Uterus (tissue), 4 donors: ENCODE measurements around the gene GSS. TPM values are rescaled to one million over a fixed set of nuclear protein-coding genes. Genes with fewer than 3 reads are reported as not detected.

Source experiments
- DNase-seq, 2 donors: peaks; one replicate each; pipeline ENCODE4 v3.0.0-alpha.2; 2019 to 2020
- H3K27ac ChIP-seq, 2 donors: fragments of 200-600 bp; sonication (generic); 1 replicate in 1 of 2; 2 replicates in 1 of 2; pipeline ENCODE4 v1.5.1; 2016 to 2018
- H3K27me3 ChIP-seq, 2 donors: fragments of 200-600 bp; sonication (generic); one replicate each; pipeline ENCODE4 v1.5.1; 2018 to 2019; ENCODE audit warnings: control low read depth in 1 of 2
- H3K36me3 ChIP-seq, 2 donors: fragments of 200-600 bp; sonication (generic); one replicate each; pipeline ENCODE4 v1.5.1; 2019; ENCODE audit warnings: control low read depth in 1 of 2
- H3K4me1 ChIP-seq, 2 donors: fragments of 200-600 bp; sonication (generic); one replicate each; pipeline ENCODE4 v1.5.1; 2018 to 2019; ENCODE audit warnings: control low read depth in 1 of 2
- H3K4me3 ChIP-seq, 2 donors: fragments of 200-600 bp; sonication (generic); 1 replicate in 1 of 2; 2 replicates in 1 of 2; pipeline ENCODE4 v1.5.1; 2018 to 2019; ENCODE audit warnings: mild to moderate bottlenecking in 1 of 2
- H3K9me3 ChIP-seq, 2 donors: fragments of 200-600 bp; sonication (generic); one replicate each; pipeline ENCODE4 v1.5.1; 2019; ENCODE audit warnings: control low read depth in 1 of 2
- POLR2A ChIP-seq, 2 donors: fragments of 450-650 bp; IDR thresholded peaks; one replicate each; pipeline ENCODE4 v1.6.1; 2016; ENCODE audit warnings: antibody characterized with exemption in 2 of 2, mild to moderate bottlenecking in 1 of 2, moderate library complexity in 1 of 2
- intact Hi-C: fragments of 100-400 bp; cut with DNase I; formaldehyde crosslinking; loops from one replicate; pipeline ENCODE4 v1.15.1; 2023; ENCODE audit warnings: low total_unique reads
- total RNA-seq, 4 donors: library from RNA; depleted of rRNA in 3 of 4; stranded (reverse); fragments of >200 nt in 3 of 4; gene quantifications; one replicate each; pipeline versions ENCODE4 v1.1.0 to v1.2.4, GENCODE V29; 2014 to 2023
- TF ChIP-seq, protein P1 (sequence below), 4 experiments: fragments of 200-600 bp in 2 of 4; fragments of 450-650 bp in 2 of 4; sonication (generic) in 2 of 4; IDR thresholded peaks; one replicate each; pipeline ENCODE4 v1.5.1; 2016 to 2019; ENCODE audit warnings: antibody characterized with exemption in 4 of 4, mild to moderate bottlenecking in 2 of 4, moderate library complexity in 1 of 4
- donor health status: DM: yes; HTN: yes; CAD: no.

The GSS gene
- total RNA-seq, 4 donors from 2014 or later, result 3.8 to 47.2 (median 16.5) TPM

DNA sequence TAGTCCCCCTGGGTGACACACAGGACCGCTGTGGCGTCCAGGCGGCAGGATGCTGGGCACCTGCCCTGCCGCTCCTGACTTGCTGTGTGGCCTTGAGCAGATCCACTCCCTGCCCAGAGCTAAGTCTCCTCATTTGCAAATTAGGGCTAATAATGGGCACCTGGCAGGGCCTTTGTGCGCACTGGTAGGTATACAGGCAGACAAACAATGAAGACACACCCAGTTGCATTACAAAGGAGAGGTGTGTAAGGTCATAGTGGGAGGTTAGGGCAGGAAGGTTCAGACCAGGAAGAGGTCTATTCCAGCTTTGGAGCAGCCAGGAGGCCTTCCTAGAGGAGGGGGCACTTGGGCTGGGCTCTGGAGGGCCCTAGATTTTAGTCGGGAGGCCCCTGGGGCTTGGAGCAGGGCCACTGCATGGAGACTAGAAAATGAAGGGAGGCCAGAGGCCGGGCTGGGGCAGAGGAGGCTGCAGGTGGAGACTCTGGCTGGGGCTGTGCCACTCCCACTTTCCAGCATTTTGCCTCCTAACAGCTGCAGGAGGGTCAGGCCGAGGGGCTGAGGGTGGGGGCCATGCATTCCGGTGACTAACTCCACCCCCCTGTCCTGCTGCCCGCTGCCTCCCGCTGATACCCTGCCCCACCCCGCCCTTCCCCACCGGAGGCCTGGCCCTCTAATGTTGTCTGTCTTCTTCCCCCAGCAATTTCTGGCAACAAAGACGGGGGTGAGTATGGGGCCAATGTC is 28.6 kb upstream of the GSS start:
- Histone ChIP-seq H3K4me1 (no peaks in the 10 kb centered on the region), H3K9me3 (no peaks in the 10 kb centered on the region), H3K27me3 (peaks cover 0 to 6% of the 10 kb centered on the region in 2 donors), H3K4me3 (no peak overlapping the region), H3K27ac (no peak overlapping the region), H3K36me3 (no peaks in the 10 kb centered on the region)
- TF ChIP-seq POLR2A (IDR thresholded peaks at IDR 0.05), result no peak
- TF ChIP-seq, protein P1, sequence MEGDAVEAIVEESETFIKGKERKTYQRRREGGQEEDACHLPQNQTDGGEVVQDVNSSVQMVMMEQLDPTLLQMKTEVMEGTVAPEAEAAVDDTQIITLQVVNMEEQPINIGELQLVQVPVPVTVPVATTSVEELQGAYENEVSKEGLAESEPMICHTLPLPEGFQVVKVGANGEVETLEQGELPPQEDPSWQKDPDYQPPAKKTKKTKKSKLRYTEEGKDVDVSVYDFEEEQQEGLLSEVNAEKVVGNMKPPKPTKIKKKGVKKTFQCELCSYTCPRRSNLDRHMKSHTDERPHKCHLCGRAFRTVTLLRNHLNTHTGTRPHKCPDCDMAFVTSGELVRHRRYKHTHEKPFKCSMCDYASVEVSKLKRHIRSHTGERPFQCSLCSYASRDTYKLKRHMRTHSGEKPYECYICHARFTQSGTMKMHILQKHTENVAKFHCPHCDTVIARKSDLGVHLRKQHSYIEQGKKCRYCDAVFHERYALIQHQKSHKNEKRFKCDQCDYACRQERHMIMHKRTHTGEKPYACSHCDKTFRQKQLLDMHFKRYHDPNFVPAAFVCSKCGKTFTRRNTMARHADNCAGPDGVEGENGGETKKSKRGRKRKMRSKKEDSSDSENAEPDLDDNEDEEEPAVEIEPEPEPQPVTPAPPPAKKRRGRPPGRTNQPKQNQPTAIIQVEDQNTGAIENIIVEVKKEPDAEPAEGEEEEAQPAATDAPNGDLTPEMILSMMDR (IDR thresholded peaks at IDR 0.05), result no peak
- intact Hi-C loops, result no loop called here
- DNase-seq, result no peak

DNA sequence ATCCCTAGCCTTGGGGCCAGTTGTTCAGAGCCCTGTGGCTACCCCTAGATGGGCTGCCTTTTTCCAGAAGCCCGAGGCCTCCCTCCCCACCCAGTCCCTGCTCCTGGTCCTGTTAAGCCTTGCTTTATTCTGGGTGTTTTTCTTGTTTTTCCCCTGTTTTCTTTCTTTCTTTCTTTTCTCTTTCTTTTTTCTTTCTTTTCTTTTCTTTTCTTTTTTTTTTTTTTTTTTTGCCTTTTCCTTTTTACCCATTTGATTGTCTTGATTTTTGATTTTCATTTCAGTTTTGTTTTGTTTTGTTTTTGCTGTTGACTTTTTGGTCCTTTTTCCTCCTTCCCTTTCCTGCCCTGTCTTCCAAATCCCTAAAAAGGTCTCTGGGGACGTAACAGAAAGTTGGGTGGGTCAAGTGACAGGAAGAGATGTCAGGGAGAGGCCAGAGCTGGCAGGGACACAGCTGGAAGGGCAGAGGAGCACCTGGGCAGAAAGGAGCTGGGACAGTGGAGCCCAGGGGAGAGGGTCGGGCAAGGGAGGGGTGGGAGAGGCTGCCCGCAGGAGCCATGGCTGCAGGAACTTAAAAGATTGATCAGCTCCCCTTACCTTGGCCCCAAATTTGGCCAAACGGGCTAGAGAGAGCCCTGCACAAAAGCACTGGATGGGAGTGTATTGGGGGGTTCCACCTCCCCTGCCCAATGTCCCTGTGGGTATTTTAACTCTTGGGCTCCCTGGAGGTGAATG is 27.6 kb upstream of the GSS start:
- H3K27me3 ChIP-seq, result peaks cover 0 to 6% of the 10 kb centered on the region in 2 donors
- H3K4me1 ChIP-seq, result no peaks in the 10 kb centered on the region
- no peak overlapping the region for H3K4me3 ChIP-seq
- no peaks in the 10 kb centered on the region for H3K36me3 ChIP-seq
- TF ChIP-seq, protein P1 (IDR thresholded peaks at IDR 0.05), result no peak
- TF ChIP-seq POLR2A (IDR thresholded peaks at IDR 0.05), result no peak
- DNase-seq, result no peak
- no peak overlapping the region for H3K27ac ChIP-seq
- intact Hi-C loops, result no loop called here
- H3K9me3 ChIP-seq, result no peaks in the 10 kb centered on the region

DNA sequence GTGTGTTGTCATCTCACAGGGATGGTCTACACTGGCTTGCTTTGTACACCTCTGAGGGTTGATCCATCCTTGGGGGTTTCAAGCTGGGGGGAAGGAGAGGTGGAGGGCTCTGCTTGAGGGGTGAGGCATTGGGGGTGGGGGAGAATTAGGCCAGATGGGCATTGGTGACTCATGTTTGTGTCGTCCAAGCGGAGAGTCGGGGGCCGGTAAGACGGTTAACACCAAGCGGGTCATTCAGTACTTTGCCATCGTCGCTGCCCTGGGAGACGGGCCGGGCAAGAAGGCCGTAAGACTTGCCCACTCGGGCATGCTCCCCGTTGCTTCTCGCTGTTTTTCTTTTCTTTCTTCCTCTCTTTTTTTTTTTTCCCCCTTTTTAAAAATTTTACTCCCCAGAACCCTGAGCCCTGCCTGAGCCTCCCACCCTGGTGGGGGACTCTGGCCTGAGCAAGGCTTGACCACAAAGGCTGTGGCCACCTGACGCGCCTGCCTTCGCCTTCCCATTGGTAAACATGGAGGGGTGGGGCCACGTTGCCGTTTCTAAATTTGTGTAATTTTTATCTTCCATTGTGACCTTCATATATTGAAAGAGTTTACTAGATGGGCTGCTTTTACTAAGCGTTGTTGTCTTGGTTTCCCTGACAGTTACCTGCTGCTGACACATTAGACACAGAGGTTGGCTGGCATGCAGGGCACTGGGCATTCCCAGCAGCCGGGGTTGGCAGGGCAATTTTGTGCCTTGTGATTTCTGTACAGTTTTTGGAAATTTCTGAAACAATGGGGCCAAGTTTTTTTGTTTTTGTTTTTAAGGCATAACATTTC is 26.9 kb upstream of the GSS start:
- no peak overlapping the region for H3K4me3 ChIP-seq
- H3K4me1 ChIP-seq, result no peaks in the 10 kb centered on the region
- TF ChIP-seq, protein P1 (IDR thresholded peaks at IDR 0.05), result no peak
- TF ChIP-seq POLR2A (IDR thresholded peaks at IDR 0.05), result no peak
- no peaks in the 10 kb centered on the region for H3K36me3 ChIP-seq
- no peak for DNase-seq
- H3K27ac ChIP-seq, result no peak overlapping the region
- no peaks in the 10 kb centered on the region for H3K9me3 ChIP-seq
- H3K27me3 ChIP-seq, result peaks cover 0 to 6% of the 10 kb centered on the region in 2 donors
- intact Hi-C loops, result no loop called here

DNA sequence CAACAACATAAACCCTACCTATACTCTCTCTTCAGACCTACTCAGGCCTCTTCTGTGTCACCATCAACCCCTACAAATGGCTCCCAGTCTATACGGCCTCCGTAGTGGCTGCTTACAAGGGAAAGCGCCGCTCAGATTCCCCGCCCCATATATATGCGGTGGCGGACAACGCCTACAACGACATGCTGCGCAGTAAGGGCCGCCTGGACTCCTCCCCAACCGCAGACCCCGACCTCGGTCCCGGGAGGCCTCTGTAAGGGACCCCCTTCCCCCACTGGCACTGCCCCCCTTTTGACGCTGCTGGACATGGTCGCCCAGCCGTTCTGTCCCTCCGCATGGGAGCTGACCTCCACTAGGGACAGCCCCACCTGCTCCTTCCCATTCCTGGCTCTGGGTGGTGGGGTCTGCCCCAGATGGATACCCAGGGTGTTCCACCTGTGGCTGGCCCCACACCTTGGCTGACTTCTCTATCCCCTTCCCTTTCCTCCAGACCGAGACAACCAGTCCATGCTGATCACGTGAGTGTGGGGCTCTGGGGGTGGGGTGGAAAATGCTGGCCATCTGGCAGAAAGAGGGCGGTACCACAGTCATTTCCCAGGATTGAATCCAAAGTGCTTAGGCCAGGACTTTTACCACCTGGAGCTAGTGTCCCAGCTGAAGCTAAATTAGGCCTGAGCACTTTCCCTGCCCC is 25.1 kb upstream of the GSS start:
- DNase-seq, result no peak
- TF ChIP-seq, protein P1 (IDR thresholded peaks at IDR 0.05), result no peak
- TF ChIP-seq POLR2A (IDR thresholded peaks at IDR 0.05), result no peak
- H3K36me3 ChIP-seq, result no peaks in the 10 kb centered on the region
- no peak overlapping the region for H3K4me3 ChIP-seq
- no peaks in the 10 kb centered on the region for H3K4me1 ChIP-seq
- intact Hi-C loops, result no loop called here
- H3K9me3 ChIP-seq, result no peaks in the 10 kb centered on the region
- H3K27me3 ChIP-seq, result peaks cover 0 to 6% of the 10 kb centered on the region in 2 donors
- no peak overlapping the region for H3K27ac ChIP-seq
